H1 (cell line): ENCODE results near the gene SNAP47. TPM values are rescaled to one million over a fixed set of nuclear protein-coding genes. Genes with fewer than 3 reads are reported as not detected.

Experiments
- CTCF ChIA-PET: fragments of 300-600 bp; sonication (Branson Sonifier 250); formaldehyde crosslinking; loops from one replicate; lab custom pipeline; 2021; ENCODE audit not compliant: partially characterized antibody; lab: Charles Lee
- POLR2A ChIA-PET: fragments of 300-600 bp; sonication (Branson Sonifier 250); formaldehyde crosslinking; loops from one replicate; lab custom pipeline; 2021; ENCODE audit warnings: inconsistent platforms; ENCODE audit not compliant: partially characterized antibody; lab: Charles Lee
- DNase-seq, 2 experiments: peaks; one replicate each; pipeline versions ENCODE4 v3.0.0 to v3.0.0-alpha.2; 2010 to 2022; ENCODE audit warnings: low spot score in 2 of 2, low read depth in 1 of 2, mixed read lengths in 1 of 2
- FAIRE-seq: peaks from 2 replicates; lab custom pipeline; 2011; peaks lifted over from hg19 to GRCh38; lab: Jason Lieb, UNC
- H2AFZ ChIP-seq: 2 replicates; pipeline ENCODE4 v1.8.1; 2012; ENCODE audit warnings: low read length, inconsistent platforms
- H2AK5ac ChIP-seq: 2 replicates; pipeline ENCODE4 v1.6.1; 2013; ENCODE audit warnings: low read depth, low read length
- H2BK120ac ChIP-seq: replicated peaks from 2 replicates; pipeline ENCODE3; 2013; ENCODE audit warnings: low read depth, low read length, inconsistent platforms
- H2BK12ac ChIP-seq: 2 replicates; pipeline ENCODE4 v1.6.1; 2013; ENCODE audit warnings: low read depth, low read length
- H2BK15ac ChIP-seq: 2 replicates; pipeline ENCODE4 v1.6.1; 2013; ENCODE audit warnings: low read length
- H2BK20ac ChIP-seq: 2 replicates; pipeline ENCODE4 v1.6.1; 2013; ENCODE audit warnings: low read length
- H2BK5ac ChIP-seq: 2 replicates; pipeline ENCODE4 v1.6.1; 2013; ENCODE audit warnings: low read depth, low read length
- H3K14ac ChIP-seq: 2 replicates; pipeline ENCODE4 v1.6.1; 2013; ENCODE audit warnings: inconsistent platforms; ENCODE audit not compliant: insufficient read length
- H3K18ac ChIP-seq: 2 replicates; pipeline ENCODE4 v1.6.1; 2013; ENCODE audit warnings: low read length; ENCODE audit errors: extremely low read depth
- H3K23ac ChIP-seq: 2 replicates; pipeline ENCODE4 v1.6.1; 2013; ENCODE audit warnings: inconsistent platforms; ENCODE audit not compliant: insufficient read length
- H3K23me2 ChIP-seq: 2 replicates; pipeline ENCODE4 v1.6.1; 2013; ENCODE audit warnings: low read depth, low read length
- H3K27ac ChIP-seq: 2 replicates; pipeline ENCODE4 v1.6.1; 2011; ENCODE audit warnings: low read depth, low read length, inconsistent platforms
- H3K27me3 ChIP-seq, 4 experiments: replicated peaks in 1 of 4; 1 replicate in 1 of 4; 2 replicates in 3 of 4; pipeline versions ENCODE4 v1.6.1 to v1.8.1; 2011 to 2013; ENCODE audit warnings: low read length in 3 of 4, mild to moderate bottlenecking in 3 of 4, inconsistent platforms in 2 of 4, mixed read lengths in 2 of 4, moderate library complexity in 1 of 4; ENCODE audit not compliant: control insufficient read depth in 3 of 4, insufficient read depth in 3 of 4; ENCODE audit errors: extremely low read depth in 1 of 4
- H3K36me3 ChIP-seq, 4 experiments: 2 replicates each; pipeline versions ENCODE4 v1.6.1 to v1.8.1; 2011 to 2013; ENCODE audit warnings: mild to moderate bottlenecking in 4 of 4, low read length in 3 of 4, moderate library complexity in 2 of 4, control low read depth in 1 of 4, inconsistent platforms in 1 of 4; ENCODE audit not compliant: insufficient read depth in 4 of 4, control insufficient read depth in 2 of 4
- H3K4ac ChIP-seq: replicated peaks from 2 replicates; pipeline ENCODE3; 2013; ENCODE audit warnings: low read length, low read depth, mixed read lengths, inconsistent platforms; ENCODE audit not compliant: insufficient read length
- H3K4me1 ChIP-seq, 4 experiments: replicated peaks in 1 of 4; 1 replicate in 1 of 4; 2 replicates in 3 of 4; pipeline versions ENCODE4 v1.6.1 to v1.8.1; 2011 to 2013; ENCODE audit warnings: low read length in 3 of 4, inconsistent platforms in 2 of 4, mixed read lengths in 1 of 4; ENCODE audit not compliant: insufficient read depth in 4 of 4, control insufficient read depth in 3 of 4
- H3K4me2 ChIP-seq, 2 experiments: 2 replicates each; pipeline versions ENCODE4 v1.6.1 to v1.8.1; 2011 to 2013; ENCODE audit warnings: low read depth in 2 of 2, low read length in 2 of 2, control low read depth in 1 of 2, inconsistent platforms in 1 of 2, mild to moderate bottlenecking in 1 of 2; ENCODE audit not compliant: insufficient read depth in 1 of 2
- H3K4me3 ChIP-seq, 4 experiments: fragments of 200-600, 300-600 bp in 1 of 4; sonication (generic), shearing (Covaris generic), sonication (Bioruptor Twin) in 1 of 4; 2 replicates each; pipeline versions ENCODE4 v1.5.1 to v1.8.1; 2011 to 2016; ENCODE audit warnings: low read length in 4 of 4, low read depth in 3 of 4, control low read depth in 2 of 4, inconsistent platforms in 2 of 4, mild to moderate bottlenecking in 2 of 4, mixed read lengths in 1 of 4, moderate library complexity in 1 of 4; ENCODE audit not compliant: insufficient read depth in 2 of 4; ENCODE audit errors: extremely low read depth in 1 of 4
- H3K56ac ChIP-seq: replicated peaks from 2 replicates; pipeline ENCODE3; 2013; ENCODE audit warnings: low read depth, mild to moderate bottlenecking, mixed read lengths, low read length, inconsistent platforms; ENCODE audit not compliant: insufficient read length
- H3K79me1 ChIP-seq: 2 replicates; pipeline ENCODE4 v1.6.1; 2013; ENCODE audit warnings: low read depth, low read length, control low read depth
- H3K79me2 ChIP-seq, 2 experiments: 2 replicates each; pipeline versions ENCODE4 v1.6.1 to v1.8.1; 2012 to 2013; ENCODE audit warnings: low read length in 2 of 2, mild to moderate bottlenecking in 2 of 2, inconsistent platforms in 1 of 2; ENCODE audit not compliant: insufficient read depth in 2 of 2, control insufficient read depth in 1 of 2
- H3K9ac ChIP-seq, 4 experiments: replicated peaks in 1 of 4; 1 replicate in 1 of 4; 2 replicates in 3 of 4; pipeline versions ENCODE4 v1.6.1 to v1.8.1; 2011 to 2013; ENCODE audit warnings: low read depth in 3 of 4, low read length in 3 of 4, control low read depth in 2 of 4, mild to moderate bottlenecking in 2 of 4, moderate library complexity in 2 of 4, inconsistent platforms in 1 of 4; ENCODE audit errors: extremely low read depth in 1 of 4
- H3K9me3 ChIP-seq, 2 experiments: 2 replicates each; pipeline versions ENCODE4 v1.6.1 to v1.8.1; 2012 to 2013; ENCODE audit warnings: mild to moderate bottlenecking in 2 of 2, moderate library complexity in 2 of 2, control low read depth in 1 of 2, inconsistent platforms in 1 of 2, low read depth in 1 of 2, low read length in 1 of 2, mixed read lengths in 1 of 2; ENCODE audit not compliant: insufficient read depth in 2 of 2
- H4K20me1 ChIP-seq, 2 experiments: replicated peaks in 1 of 2; 2 replicates each; pipeline versions ENCODE3 to v1.8.1; 2011 to 2013; ENCODE audit warnings: inconsistent platforms in 2 of 2, low read length in 2 of 2, mild to moderate bottlenecking in 1 of 2; ENCODE audit not compliant: insufficient read depth in 2 of 2, control insufficient read depth in 1 of 2
- H4K5ac ChIP-seq: 2 replicates; pipeline ENCODE4 v1.6.1; 2013; ENCODE audit warnings: low read length, low read depth, mixed read lengths, inconsistent platforms; ENCODE audit not compliant: insufficient read length
- H4K8ac ChIP-seq: 2 replicates; pipeline ENCODE4 v1.8.0; 2013; ENCODE audit warnings: mild to moderate bottlenecking, moderate library complexity, low read length, inconsistent platforms; ENCODE audit not compliant: insufficient read depth; ENCODE audit errors: extremely low read depth
- H4K91ac ChIP-seq: replicated peaks from 2 replicates; pipeline ENCODE3; 2013; ENCODE audit warnings: low read length, mixed read lengths, inconsistent platforms; ENCODE audit not compliant: insufficient read length
- CEBPB ChIP-seq: IDR thresholded peaks from 2 replicates; pipeline ENCODE4 v1.6.1; 2012; ENCODE audit warnings: low read depth, low read length
- HDAC2 ChIP-seq, 2 experiments: fragments of 300-600 bp in 1 of 2; sonication (generic) in 1 of 2; IDR thresholded peaks; 2 replicates each; pipeline ENCODE4 v1.6.1; 2011 to 2012; ENCODE audit warnings: low read depth in 2 of 2, low read length in 2 of 2, mild to moderate bottlenecking in 2 of 2, moderate library complexity in 2 of 2, borderline replicate concordance in 1 of 2, inconsistent platforms in 1 of 2
- POLR2AphosphoS5 ChIP-seq: IDR thresholded peaks from 2 replicates; pipeline ENCODE4 v1.6.1; 2011; ENCODE audit warnings: low read depth, low read length
- WGBS, 2 experiments: shearing (Covaris generic) in 1 of 2; methylation state at CpG; one replicate each; pipeline versions ENCODE4 v1.1.6 to v1.1.7; 2013 to 2015; ENCODE audit warnings: low lambda C conversion rate in 2 of 2, mixed read lengths in 2 of 2, inconsistent platforms in 1 of 2, low coverage in 1 of 2, missing lambda C conversion rate in 1 of 2; ENCODE audit not compliant: insufficient replicate concordance in 2 of 2, insufficient coverage in 1 of 2, insufficient read length in 1 of 2; ENCODE audit errors: extremely low coverage in 1 of 2, missing lambda C conversion rate in 1 of 2; 5-methylcytosine and 5-hydroxymethylcytosine counted together
- polyA plus RNA-seq, 7 experiments: library from polyadenylated mRNA; depleted of rRNA in 3 of 7; stranded (reverse) in 5 of 7; unstranded in 2 of 7; fragments of >200 nt in 5 of 7; fragments of 200-250 nt in 2 of 7; gene quantifications; 1 replicate in 5 of 7; 2 replicates in 1 of 7; 4 replicates in 1 of 7; pipeline versions ENCODE4 v1.2.1 to v1.2.3, GENCODE V29; 2011 to 2013; ENCODE audit warnings: missing spikeins in 2 of 7, mixed read lengths in 2 of 7
- total RNA-seq: library from RNA; stranded (reverse); fragmentation: NEBNext Ultra II Directional; extraction: Animal tissue kit (Norgen Biotek cat#: 25700); gene quantifications from 2 replicates; pipeline ENCODE4 v1.2.1, GENCODE V29; 2021

SNAP47 gene
- total and polyA plus RNA-seq, 2 of the 8 experiments (the other 6 are each of a cell fraction or from before 2014, with no cell fraction given): 37.6 to 42.2 TPM

- peaks cover 0 to 10% (median 0%) of the 10 kb centered on the region in 4 experiments; a peak in 1 of 8 replicates for H3K36me3 ChIP-seq
- DNase-seq (no peak), FAIRE-seq (no peak)
- H2AK5ac ChIP-seq: no peak overlapping the region
- H3K9me3 ChIP-seq: no peaks in the 10 kb centered on the region
- no peak overlapping the region for H2BK120ac ChIP-seq
- H4K20me1 ChIP-seq: peaks cover 0 to 17% of the 10 kb centered on the region in 2 experiments
- H4K5ac ChIP-seq: no peak overlapping the region
- no peak overlapping the region for H4K8ac ChIP-seq
- H2BK15ac ChIP-seq: no peak overlapping the region
- H4K91ac ChIP-seq: no peak overlapping the region
- no peak overlapping the region for H3K4me2 ChIP-seq
- no peak overlapping the region for H2AFZ ChIP-seq
- no peak overlapping the region for H3K23ac ChIP-seq
- ChIA-PET CTCF (interaction anchor here (0.7 to 2.9 kb wide), 3 partner anchors 15 to 175 kb away, joined by 3 to 16 read pairs (median 3); no protein-coding TSS in a partner anchor), POLR2A (interaction anchor here (1.1 kb wide), 1 partner anchor 9 kb away, joined by 4 read pairs; no protein-coding TSS in a partner anchor)
- H3K18ac ChIP-seq: no peak overlapping the region
- 92% methylated on average over 8 of the region's 8 CpGs; no CpG with 5 or more reads in 1 of the 2 experiments for WGBS, 2 experiments
- no peak overlapping the region for H3K14ac ChIP-seq
- H3K79me2 ChIP-seq: no peaks in the 10 kb centered on the region
- no peaks in the 10 kb centered on the region for H3K23me2 ChIP-seq
- H3K56ac ChIP-seq: no peak overlapping the region
- H2BK20ac ChIP-seq: no peak overlapping the region
- H3K4me1 ChIP-seq: no peaks in the 10 kb centered on the region
- peaks cover 6% of the 10 kb centered on the region for H3K79me1 ChIP-seq
- no peak overlapping the region for H2BK12ac ChIP-seq
- no peak overlapping the region for H3K4ac ChIP-seq
- TF ChIP-seq CEBPB: no peak
- TF ChIP-seq POLR2AphosphoS5: no peak
- no peak for TF ChIP-seq HDAC2 (IDR thresholded peaks at IDR 0.05; ENCODE audit: borderline replicate concordance in 1 of 2, low read depth in 2 of 2, low read length in 2 of 2)
- H3K27ac ChIP-seq: no peak overlapping the region
- H3K4me3 ChIP-seq: no peak overlapping the region
- H2BK5ac ChIP-seq: no peak overlapping the region; the same call in 1 of the 2 replicates
- no peaks in the 10 kb centered on the region for H3K27me3 ChIP-seq
- no peak overlapping the region for H3K9ac ChIP-seq
Observed at GRCh38 chr1:227778401-227778947, 43.2 kb downstream of the SNAP47 start.
